NK-92 (cell line): Measurements from ENCODE around the gene AMPD3.

Experiments
- DNase-seq: peaks from one replicate; lab custom pipeline; 2025; ENCODE audit not compliant: unreplicated experiment; lab: John Stamatoyannopoulos, UW

The AMPD3 gene

GRCh38 chr11:10454878-10455631, at the start of gene AMPD3:
AMPD3 (plus strand) TSS chr11:10455264; CDS start chr11:10461520, 6,256 bp downstream.
- DNase-seq = no peak

GRCh38 chr11:10405865-10406592, 49.0 kb upstream of the AMPD3 start:
- DNase-seq = no peak

- no peak for DNase-seq
Measured at GRCh38 chr11:10407055-10407454, 48.0 kb upstream of the AMPD3 start.

- DNase-seq = no peak
Measured at GRCh38 chr11:10407749-10408685, 47.0 kb upstream of the AMPD3 start.

GRCh38 chr11:10409207-10409661, 45.8 kb upstream of the AMPD3 start:
- no peak for DNase-seq

GRCh38 chr11:10410106-10410843, 44.8 kb upstream of the AMPD3 start:
- DNase-seq = no peak

- no peak for DNase-seq
Measured at GRCh38 chr11:10410844-10411200, 44.2 kb upstream of the AMPD3 start.

- no peak for DNase-seq
Measured at GRCh38 chr11:10412266-10412665, 42.8 kb upstream of the AMPD3 start.

- no peak for DNase-seq
Measured at GRCh38 chr11:10413268-10413667, 41.8 kb upstream of the AMPD3 start.

- DNase-seq = no peak
Measured at GRCh38 chr11:10414181-10414580, 40.9 kb upstream of the AMPD3 start.

GRCh38 chr11:10414659-10415058, 40.4 kb upstream of the AMPD3 start:
- DNase-seq = no peak

GRCh38 chr11:10415817-10416392, 39.2 kb upstream of the AMPD3 start:
- DNase-seq = no peak

GRCh38 chr11:10418259-10418949, 36.7 kb upstream of the AMPD3 start:
- DNase-seq = no peak

GRCh38 chr11:10418950-10419310, 36.1 kb upstream of the AMPD3 start:
- no peak for DNase-seq

GRCh38 chr11:10426475-10426874, 28.6 kb upstream of the AMPD3 start:
- no peak for DNase-seq

GRCh38 chr11:10428453-10428852, 26.6 kb upstream of the AMPD3 start:
- no peak for DNase-seq

- DNase-seq = no peak
Measured at GRCh38 chr11:10429526-10429925, 25.5 kb upstream of the AMPD3 start.

GRCh38 chr11:10432493-10432892, 22.6 kb upstream of the AMPD3 start:
- no peak for DNase-seq

- no peak for DNase-seq
Measured at GRCh38 chr11:10432971-10433370, 22.1 kb upstream of the AMPD3 start.

- no peak for DNase-seq
Measured at GRCh38 chr11:10436224-10436623, 18.8 kb upstream of the AMPD3 start.
